HepG2 (cell line): ENCODE measurements around the gene SNX11. TPM values are rescaled to one million over a fixed set of nuclear protein-coding genes. Genes with fewer than 3 reads are reported as not detected.
"Not testable (repeated sequence)": the region's sequence is repeated elsewhere in the genome, so short reads cannot be mapped to it uniquely, and the experiment has no call there.

Experiments used
- ATAC-seq: fragments of 200-7000 bp; cut with Tn5 transposase; 3 replicates; pipeline ENCODE4 v1.9.1; 2020; ENCODE audit warnings: mild to moderate bottlenecking, moderate library complexity
- BruUV-seq: library from RNA; stranded (reverse); fragments of 400-500 nt; replicated peaks from 2 replicates; lab custom pipeline; 2021; lab: Mats Ljungman, UMichigan
- CTCF ChIA-PET: fragments of 300-600 bp; formaldehyde crosslinking; extraction: SDS; loops from one replicate; lab custom pipeline; 2021; ENCODE audit warnings: low total read pairs, inconsistent platforms, low intra/inter-chr PET ratio; lab: Yijun Ruan, JAX
- POLR2A ChIA-PET: fragments of 350-600 bp; sonication (Branson Sonifier 250); formaldehyde crosslinking; loops from one replicate; lab custom pipeline; 2020; ENCODE audit warnings: antibody characterized with exemption, inconsistent platforms; lab: Yijun Ruan, JAX
- DNase-seq: peaks from one replicate; pipeline ENCODE4 v3.0.0-alpha.2; 2015; ENCODE audit warnings: low spot score
- FAIRE-seq: peaks from 3 replicates; lab custom pipeline; 2011; peaks lifted over from hg19 to GRCh38; lab: Jason Lieb, UNC
- H2AFZ ChIP-seq: one replicate; pipeline ENCODE4 v1.6.1; 2011; ENCODE audit warnings: low read length, inconsistent platforms
- H3K27ac ChIP-seq: fragments of 300-600 bp; 3 replicates; pipeline ENCODE4 v1.8.0; 2011; ENCODE audit warnings: mixed run types, mild to moderate bottlenecking, mixed read lengths, low read length, inconsistent platforms; ENCODE audit not compliant: insufficient read depth; ENCODE audit errors: extremely low read length
- H3K27me3 ChIP-seq, 2 experiments: fragments of 200-600 bp in 1 of 2; 2 replicates in 1 of 2; 3 replicates in 1 of 2; pipeline versions ENCODE4 v1.6.0 to v1.8.0; 2011; ENCODE audit warnings: low read length in 2 of 2, mild to moderate bottlenecking in 2 of 2, moderate library complexity in 2 of 2, inconsistent platforms in 1 of 2; ENCODE audit not compliant: insufficient read depth in 2 of 2, control insufficient read depth in 1 of 2
- H3K36me3 ChIP-seq, 2 experiments: fragments of 200-600 bp in 1 of 2; replicated peaks in 1 of 2; 2 replicates in 1 of 2; 3 replicates in 1 of 2; pipeline versions ENCODE4 v1.5.1 to v1.8.0; 2011; ENCODE audit warnings: low read length in 2 of 2, inconsistent platforms in 1 of 2; ENCODE audit not compliant: insufficient read depth in 2 of 2, control insufficient read depth in 1 of 2
- H3K4me1 ChIP-seq: 2 replicates; pipeline ENCODE4 v1.5.1; 2012; ENCODE audit warnings: low read length, inconsistent platforms; ENCODE audit not compliant: insufficient read depth
- H3K4me2 ChIP-seq: 2 replicates; pipeline ENCODE4 v1.6.0; 2011; ENCODE audit warnings: low read depth, low read length, inconsistent platforms
- H3K4me3 ChIP-seq, 3 experiments: fragments of 200-600 bp in 1 of 3; sonication (generic), shearing (Covaris generic) in 1 of 3; replicated peaks in 1 of 3; 2 replicates each; pipeline ENCODE4 v1.5.1; 2011 to 2016; ENCODE audit warnings: low read length in 3 of 3, inconsistent platforms in 2 of 3, low read depth in 2 of 3, mild to moderate bottlenecking in 2 of 3, control low read depth in 1 of 3, mixed read lengths in 1 of 3; ENCODE audit not compliant: insufficient read depth in 1 of 3
- H3K79me2 ChIP-seq: one replicate; pipeline ENCODE4 v1.6.1; 2011; ENCODE audit warnings: low read length, inconsistent platforms; ENCODE audit not compliant: insufficient read depth
- H3K9ac ChIP-seq: 2 replicates; pipeline ENCODE4 v1.6.0; 2011; ENCODE audit warnings: mild to moderate bottlenecking, low read depth, low read length, inconsistent platforms; ENCODE audit not compliant: insufficient read depth
- H3K9me3 ChIP-seq: 2 replicates; pipeline ENCODE4 v1.5.1; 2012; ENCODE audit warnings: mild to moderate bottlenecking, low read length
- H4K20me1 ChIP-seq: 2 replicates; pipeline ENCODE4 v1.6.0; 2011; ENCODE audit warnings: inconsistent platforms, mild to moderate bottlenecking, low read length, moderate library complexity; ENCODE audit not compliant: insufficient read depth
- CC2D1A ChIP-seq: sonication (generic); formaldehyde crosslinking; IDR thresholded peaks from 2 replicates; pipeline ENCODE4 v1.8.1; 2023; ENCODE audit warnings: mild to moderate bottlenecking, missing genetic modification reagents
- CENPX ChIP-seq: sonication (generic); formaldehyde crosslinking; IDR thresholded peaks from 2 replicates; pipeline ENCODE4 v1.9.0; 2021; ENCODE audit warnings: mild to moderate bottlenecking, missing genetic modification reagents, moderate library complexity
- GATAD2A ChIP-seq: IDR thresholded peaks from 2 replicates; pipeline ENCODE4 v1.6.1; 2016
- MAFF ChIP-seq: IDR thresholded peaks from 2 replicates; pipeline ENCODE4 v1.6.1; 2011; ENCODE audit warnings: low read depth, low read length, improper control_type of control experiment
- MIXL1 ChIP-seq: IDR thresholded peaks from 2 replicates; pipeline ENCODE4 v1.6.1; 2016
- RFXAP ChIP-seq: sonication (generic); formaldehyde crosslinking; IDR thresholded peaks from 2 replicates; pipeline ENCODE4 v1.4.0; 2020; ENCODE audit warnings: missing genetic modification reagents, borderline replicate concordance
- SMC3 ChIP-seq: IDR thresholded peaks from 2 replicates; pipeline ENCODE4 v1.6.1; 2011; ENCODE audit warnings: low read length, improper control_type of control experiment
- TEAD3 ChIP-seq: optimal IDR thresholded peaks from 2 replicates; pipeline ENCODE3; 2016; ENCODE audit warnings: borderline replicate concordance
- ZNF749 ChIP-seq: sonication (generic); formaldehyde crosslinking; IDR thresholded peaks from 2 replicates; pipeline ENCODE4 v1.8.0; 2022; ENCODE audit warnings: mild to moderate bottlenecking, missing genetic modification reagents, moderate library complexity, borderline replicate concordance
- ZSCAN9 ChIP-seq: IDR thresholded peaks from 2 replicates; pipeline ENCODE4 v1.6.1; 2016; ENCODE audit warnings: borderline replicate concordance
- WGBS: methylation state at CpG from one replicate; pipeline ENCODE4 v1.1.6; 2017; ENCODE audit warnings: low lambda C conversion rate; 5-methylcytosine and 5-hydroxymethylcytosine counted together
- in situ Hi-C: cut with HindIII; loops from 2 replicates; pipeline ENCODE4 v1.10.0; 2017; ENCODE audit warnings: low pct_unique_long_range_greater_than_20kb; ENCODE audit not compliant: extremely low pct_ligation_motif_present
- intact Hi-C: fragments of 100-400 bp; cut with micrococcal nuclease; formaldehyde crosslinking; loops from one replicate; pipeline ENCODE4 v1.10.0; 2022; ENCODE audit not compliant: unreplicated experiment
- polyA plus RNA-seq, 8 experiments: library from polyadenylated mRNA; depleted of rRNA in 3 of 8; stranded (reverse) in 7 of 8; unstranded in 1 of 8; fragments of >200 nt; fragmentation: Illumina TruSeq in 4 of 8; extraction: Trizol in 4 of 8; gene quantifications; 2 replicates each; pipeline versions ENCODE4 v1.2.1 to v1.2.3, GENCODE V29; 2011 to 2016; ENCODE audit warnings: low read depth in 4 of 8, missing spikeins in 1 of 8, mixed read lengths in 1 of 8; ENCODE audit not compliant: insufficient read depth in 1 of 8
- total RNA-seq, 5 experiments: library from RNA; depleted of rRNA; stranded (reverse); fragments of >200 nt; fragmentation: Illumina TruSeq; extraction: Trizol; gene quantifications; 2 replicates each; pipeline ENCODE4 v1.2.3, GENCODE V29; 2016; ENCODE audit warnings: low read depth in 1 of 5
- TF ChIP-seq, protein P1 (sequence below): sonication (generic); formaldehyde crosslinking; IDR thresholded peaks from 2 replicates; pipeline ENCODE4 v1.4.0; 2020; ENCODE audit warnings: missing genetic modification reagents, borderline replicate concordance
- TF ChIP-seq, protein P2 (sequence below): IDR thresholded peaks from 2 replicates; pipeline ENCODE4 v1.6.1; 2016; ENCODE audit warnings: low read depth

The SNX11 gene
- total and polyA plus RNA-seq, 2 of the 13 experiments (the other 11 are each of a cell fraction or from before 2014, with no cell fraction given), result 12.9 to 14.0 TPM

DNA sequence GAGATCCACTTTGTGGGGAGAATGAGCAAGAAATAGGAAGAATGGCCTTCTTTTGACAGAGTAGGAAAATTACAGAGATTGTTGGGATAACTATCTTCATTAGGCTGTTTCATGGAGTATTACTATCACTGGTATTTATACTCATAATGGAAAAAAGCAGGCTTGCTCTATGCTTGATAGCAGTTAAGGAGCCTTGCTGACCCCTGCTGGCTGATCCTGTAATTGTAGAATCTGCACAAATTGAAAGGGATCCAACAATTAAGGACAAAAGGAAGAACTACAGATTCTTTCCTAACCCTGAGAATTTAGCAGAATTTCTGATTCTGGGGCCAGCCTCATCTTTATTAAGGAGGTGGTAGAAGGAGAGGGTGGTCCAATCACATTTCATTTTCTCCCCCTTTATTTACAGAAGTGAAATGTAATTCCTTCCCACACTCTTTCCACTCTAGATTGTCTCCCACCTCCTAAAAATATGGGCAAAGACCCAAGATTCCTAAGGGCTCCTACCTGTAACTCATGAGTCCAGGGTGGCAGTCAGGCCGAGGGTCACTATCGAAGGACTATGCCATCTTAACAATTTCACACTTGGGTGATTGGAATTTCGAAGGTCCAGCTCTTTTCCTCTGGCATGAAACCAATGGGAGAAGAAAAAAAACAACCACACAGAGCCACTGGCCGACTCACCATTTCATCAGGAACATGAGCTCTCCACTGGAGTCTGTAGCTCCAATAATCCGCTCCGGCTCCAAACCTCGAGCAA lies 33.1 kb upstream of the SNX11 start (continued):
- TF ChIP-seq, protein P1, sequence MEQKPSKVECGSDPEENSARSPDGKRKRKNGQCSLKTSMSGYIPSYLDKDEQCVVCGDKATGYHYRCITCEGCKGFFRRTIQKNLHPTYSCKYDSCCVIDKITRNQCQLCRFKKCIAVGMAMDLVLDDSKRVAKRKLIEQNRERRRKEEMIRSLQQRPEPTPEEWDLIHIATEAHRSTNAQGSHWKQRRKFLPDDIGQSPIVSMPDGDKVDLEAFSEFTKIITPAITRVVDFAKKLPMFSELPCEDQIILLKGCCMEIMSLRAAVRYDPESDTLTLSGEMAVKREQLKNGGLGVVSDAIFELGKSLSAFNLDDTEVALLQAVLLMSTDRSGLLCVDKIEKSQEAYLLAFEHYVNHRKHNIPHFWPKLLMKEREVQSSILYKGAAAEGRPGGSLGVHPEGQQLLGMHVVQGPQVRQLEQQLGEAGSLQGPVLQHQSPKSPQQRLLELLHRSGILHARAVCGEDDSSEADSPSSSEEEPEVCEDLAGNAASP (CRISPR knock-in tag), result peak; percentile 37; the same call in 1 of the 2 replicates
- TF ChIP-seq TEAD3 (CRISPR knock-in tag) (peak; percentile 36), GATAD2A (CRISPR knock-in tag) (0 out of 2 replicates have a peak, but pooled peaks have one; percentile 30), RFXAP (CRISPR knock-in tag) (no peak), MAFF (peak; percentile 29; the same call in 1 of the 2 replicates), ZNF749 (CRISPR knock-in tag) (no peak), ZSCAN9 (CRISPR knock-in tag) (peak; percentile 55; the same call in 1 of the 2 replicates), CC2D1A (CRISPR knock-in tag) (0 out of 2 replicates have a peak, but pooled peaks have one; percentile 21), MIXL1 (CRISPR knock-in tag) (peak; percentile 58; the same call in 1 of the 2 replicates), CENPX (CRISPR knock-in tag) (no peak), SMC3 (peak; percentile 98)
- TF ChIP-seq, protein P2, sequence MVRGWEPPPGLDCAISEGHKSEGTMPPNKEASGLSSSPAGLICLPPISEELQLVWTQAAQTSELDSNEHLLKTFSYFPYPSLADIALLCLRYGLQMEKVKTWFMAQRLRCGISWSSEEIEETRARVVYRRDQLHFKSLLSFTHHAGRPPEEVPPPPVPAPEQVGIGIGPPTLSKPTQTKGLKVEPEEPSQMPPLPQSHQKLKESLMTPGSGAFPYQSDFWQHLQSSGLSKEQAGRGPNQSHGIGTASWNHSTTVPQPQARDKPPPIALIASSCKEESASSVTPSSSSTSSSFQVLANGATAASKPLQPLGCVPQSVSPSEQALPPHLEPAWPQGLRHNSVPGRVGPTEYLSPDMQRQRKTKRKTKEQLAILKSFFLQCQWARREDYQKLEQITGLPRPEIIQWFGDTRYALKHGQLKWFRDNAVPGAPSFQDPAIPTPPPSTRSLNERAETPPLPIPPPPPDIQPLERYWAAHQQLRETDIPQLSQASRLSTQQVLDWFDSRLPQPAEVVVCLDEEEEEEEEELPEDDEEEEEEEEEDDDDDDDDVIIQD (CRISPR knock-in tag), result no peak

DNA sequence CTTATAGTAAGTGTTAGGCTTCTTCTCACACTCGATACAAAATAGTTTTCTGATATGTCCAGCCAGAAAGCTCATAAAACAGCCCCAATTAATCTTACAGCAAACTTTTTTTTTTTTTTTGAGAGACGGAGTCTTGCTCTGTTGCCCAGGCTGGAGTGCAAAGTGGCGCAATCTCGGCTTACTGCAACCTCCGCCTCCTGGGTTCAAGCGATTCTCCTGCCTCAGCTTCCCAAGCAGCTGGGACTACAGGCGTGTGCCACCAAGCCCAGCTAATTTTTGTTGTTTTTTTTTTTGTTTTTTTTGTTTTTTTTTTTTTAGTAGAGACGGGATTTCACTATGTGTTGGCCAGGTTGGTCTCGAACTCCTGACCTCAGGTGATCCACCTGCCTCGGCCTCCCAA lies 30.4 kb upstream of the SNX11 start:
- CTCF ChIA-PET, result interaction anchor here (1.2 kb wide), 1 partner anchor 52 kb away, joined by 5 read pairs; no protein-coding TSS in a partner anchor
- H3K4me2 ChIP-seq, FAIRE-seq, H3K9me3 ChIP-seq, H3K27ac ChIP-seq, H3K27me3 ChIP-seq, H3K4me1 ChIP-seq, H3K9ac ChIP-seq, H3K79me2 ChIP-seq, DNase-seq, H3K4me3 ChIP-seq, H2AFZ ChIP-seq, ATAC-seq, in situ Hi-C loops, intact Hi-C loops, BruUV-seq: not testable (repeated sequence)
- 97% methylated on average over 10 of the region's 10 CpGs for WGBS
- POLR2A ChIA-PET, result interaction anchor here (0.7 kb wide), 1 partner anchor 47 kb away, joined by 3 read pairs; no protein-coding TSS in a partner anchor
- Histone ChIP-seq H4K20me1 (peaks cover 12% of the 10 kb centered on the region; the same call in 1 of the 2 replicates), H3K36me3 (peaks cover 11 to 40% of the 10 kb centered on the region in 2 experiments; a peak in 4 of 5 replicates)
